Inflammatory macrophage (primary cell): ENCODE data around the gene MANSC4.

Experiments
- DNase-seq, 2 donors: peaks; one replicate each; pipeline ENCODE4 v3.0.0-alpha.2; 2020 to 2022
- total RNA-seq, 18 experiments: gene quantifications; one replicate each; lab custom pipeline; 2026; ENCODE audit warnings: mixed read lengths in 6 of 18, inconsistent platforms in 2 of 18; lab: John Stamatoyannopoulos, UW

MANSC4 gene
- 0 to 1.3 (median 0.37) reads per million in 18 experiments for total RNA-seq

- peak; percentile 55 to 75 for DNase-seq
Observed at GRCh38 chr12:27779920-27780611, at the start of gene MANSC4, which contains the start of gene KLHL42. TSS of gene MANSC4 (minus strand) at chr12:27780236. CDS start at chr12:27771276, 8,960 bp downstream. TSS of gene KLHL42 (plus strand) at chr12:27780233. CDS start at chr12:27780331, 98 bp downstream.

- DNase-seq: no peak
Observed at GRCh38 chr12:27828196-27828595, 48.2 kb upstream of the MANSC4 start.

GRCh38 chr12:27826076-27826475, 46.0 kb upstream of the MANSC4 start:
- no peak for DNase-seq

GRCh38 chr12:27824126-27824842, 44.2 kb upstream of the MANSC4 start:
- DNase-seq: no peak

- no peak for DNase-seq
Observed at GRCh38 chr12:27823038-27823437, 43.0 kb upstream of the MANSC4 start.

- DNase-seq: no peak
Observed at GRCh38 chr12:27822076-27822712, 42.2 kb upstream of the MANSC4 start.

- peak; percentile 62 to 79 for DNase-seq
Observed at GRCh38 chr12:27821259-27821973, 41.4 kb upstream of the MANSC4 start.

GRCh38 chr12:27820564-27820963, 40.5 kb upstream of the MANSC4 start:
- DNase-seq: no peak

- no peak for DNase-seq
Observed at GRCh38 chr12:27818401-27818918, 38.4 kb upstream of the MANSC4 start.

GRCh38 chr12:27817766-27818165, 37.7 kb upstream of the MANSC4 start:
- no peak for DNase-seq

- DNase-seq: no peak
Observed at GRCh38 chr12:27814851-27815591, 35.0 kb upstream of the MANSC4 start.

- peak in 1 of 2 donors; percentile 7 for DNase-seq
Observed at GRCh38 chr12:27814411-27814810, 34.4 kb upstream of the MANSC4 start.

GRCh38 chr12:27812502-27812901, 32.5 kb upstream of the MANSC4 start:
- no peak for DNase-seq

- no peak for DNase-seq
Observed at GRCh38 chr12:27810756-27811155, 30.7 kb upstream of the MANSC4 start.

GRCh38 chr12:27808841-27809240, 28.8 kb upstream of the MANSC4 start:
- no peak for DNase-seq

- DNase-seq: no peak
Observed at GRCh38 chr12:27807063-27807703, 27.1 kb upstream of the MANSC4 start.

GRCh38 chr12:27806259-27806658, 26.2 kb upstream of the MANSC4 start:
- no peak for DNase-seq

GRCh38 chr12:27805238-27805637, 25.2 kb upstream of the MANSC4 start:
- DNase-seq: no peak

- no peak for DNase-seq
Observed at GRCh38 chr12:27802936-27803335, 22.9 kb upstream of the MANSC4 start.

GRCh38 chr12:27802511-27802910, 22.5 kb upstream of the MANSC4 start:
- no peak for DNase-seq

GRCh38 chr12:27801630-27802029, 21.6 kb upstream of the MANSC4 start:
- no peak for DNase-seq
